Right atrium auricular region (tissue), 2 donors: ENCODE results near the gene USP44. TPM values are rescaled to one million over a fixed set of nuclear protein-coding genes. Genes with fewer than 3 reads are reported as not detected.

ENCODE experiments used
- DNase-seq: peaks from one replicate; pipeline ENCODE4 v3.0.0-alpha.2; 2019; ENCODE audit warnings: low spot score
- H3K27ac ChIP-seq, 2 donors: fragments of 200-600 bp; sonication (generic); 1 replicate in 1 of 2; 2 replicates in 1 of 2; pipeline ENCODE4 v1.5.1; 2016 to 2019
- H3K27me3 ChIP-seq, 2 donors: fragments of 200-600 bp; sonication (generic); one replicate each; pipeline versions ENCODE4 v1.5.1 to v1.6.0; 2017 to 2019
- H3K36me3 ChIP-seq: fragments of 200-600 bp; sonication (generic); one replicate; pipeline ENCODE4 v1.5.1; 2016
- H3K4me1 ChIP-seq, 2 donors: fragments of 200-600 bp; sonication (generic); one replicate each; pipeline versions ENCODE4 v1.5.1 to v1.6.0; 2017 to 2019
- H3K4me3 ChIP-seq, 2 donors: fragments of 200-600 bp; sonication (generic); 1 replicate in 1 of 2; 2 replicates in 1 of 2; pipeline ENCODE4 v1.5.1; 2017 to 2019; ENCODE audit warnings: mild to moderate bottlenecking in 1 of 2, moderate library complexity in 1 of 2
- H3K9me3 ChIP-seq, 2 donors: fragments of 200-600 bp; sonication (generic); one replicate each; pipeline ENCODE4 v1.5.1; 2019
- CTCF ChIP-seq, 2 donors: fragments of 200-600 bp; sonication (generic); IDR thresholded peaks; one replicate each; pipeline ENCODE4 v1.5.1; 2019; ENCODE audit warnings: antibody characterized with exemption in 2 of 2
- total RNA-seq, 2 donors: library from RNA; depleted of rRNA; stranded (reverse); fragments of >200 nt; gene quantifications; one replicate each; pipeline ENCODE4 v1.1.0, GENCODE V29; 2016

USP44 gene
- total RNA-seq, 2 donors from 2014 or later = 1.4 to 1.9 TPM

DNA sequence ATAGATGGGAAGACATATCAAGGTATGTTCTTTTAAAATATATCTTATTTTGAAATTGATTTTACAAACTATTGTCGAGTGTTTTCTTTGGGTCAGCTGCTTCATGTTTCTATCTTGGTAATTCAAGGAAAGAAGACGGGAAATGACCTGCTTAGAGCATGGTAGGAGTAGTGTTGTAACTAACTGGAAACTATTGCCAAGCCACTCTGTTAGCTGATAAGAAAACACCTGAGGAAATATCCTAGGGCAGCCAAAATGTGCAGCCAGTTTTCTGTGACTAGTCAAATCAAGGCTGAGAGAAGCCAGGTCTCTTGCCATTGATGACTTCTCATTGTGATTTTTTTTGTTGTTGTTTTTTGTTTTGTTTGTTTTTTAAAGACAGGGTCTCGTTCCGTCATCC lies 47.1 kb downstream of the USP44 start:
- Histone ChIP-seq H3K36me3 (peaks cover 37% of the 10 kb centered on the region), H3K9me3 (no peaks in the 10 kb centered on the region), H3K27ac (no peak overlapping the region), H3K4me1 (no peaks in the 10 kb centered on the region), H3K4me3 (no peak overlapping the region), H3K27me3 (no peaks in the 10 kb centered on the region)
- DNase-seq = no peak
- TF ChIP-seq CTCF (IDR thresholded peaks at IDR 0.05) = no peak

DNA sequence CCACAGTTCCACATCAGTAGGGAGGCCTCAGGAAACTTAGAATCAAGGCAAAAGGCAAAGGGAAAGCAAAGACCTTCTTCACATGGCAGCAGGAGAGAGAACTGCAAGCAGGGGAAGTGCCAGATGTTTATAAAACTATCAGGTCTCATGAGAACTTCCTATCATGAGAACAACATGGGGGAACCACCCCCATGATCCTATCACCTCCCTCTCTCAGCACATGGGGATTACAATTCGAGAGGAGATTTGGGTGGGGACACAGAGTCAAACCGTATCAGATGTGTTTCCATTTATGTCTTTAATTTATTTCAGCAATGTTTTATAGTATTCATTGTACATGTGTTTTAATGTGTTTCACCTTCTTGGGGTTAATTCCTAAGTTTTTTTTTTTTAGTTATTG lies 51.5 kb downstream of the USP44 start:
- H3K4me1 ChIP-seq = no peaks in the 10 kb centered on the region
- TF ChIP-seq CTCF (IDR thresholded peaks at IDR 0.05) = no peak
- peaks cover 59% of the 10 kb centered on the region for H3K36me3 ChIP-seq
- no peak overlapping the region for H3K4me3 ChIP-seq
- H3K27me3 ChIP-seq = no peaks in the 10 kb centered on the region
- H3K9me3 ChIP-seq = no peaks in the 10 kb centered on the region
- no peak for DNase-seq
- H3K27ac ChIP-seq = no peak overlapping the region

GRCh38 chr12:95498968-95499367 lies 52.3 kb downstream of the USP44 start:
- Histone ChIP-seq H3K4me3 (no peak overlapping the region), H3K27me3 (no peaks in the 10 kb centered on the region), H3K4me1 (no peaks in the 10 kb centered on the region), H3K9me3 (no peaks in the 10 kb centered on the region), H3K27ac (no peak overlapping the region), H3K36me3 (peaks cover 59% of the 10 kb centered on the region)
- DNase-seq = no peak
- TF ChIP-seq CTCF (IDR thresholded peaks at IDR 0.05) = no peak

DNA sequence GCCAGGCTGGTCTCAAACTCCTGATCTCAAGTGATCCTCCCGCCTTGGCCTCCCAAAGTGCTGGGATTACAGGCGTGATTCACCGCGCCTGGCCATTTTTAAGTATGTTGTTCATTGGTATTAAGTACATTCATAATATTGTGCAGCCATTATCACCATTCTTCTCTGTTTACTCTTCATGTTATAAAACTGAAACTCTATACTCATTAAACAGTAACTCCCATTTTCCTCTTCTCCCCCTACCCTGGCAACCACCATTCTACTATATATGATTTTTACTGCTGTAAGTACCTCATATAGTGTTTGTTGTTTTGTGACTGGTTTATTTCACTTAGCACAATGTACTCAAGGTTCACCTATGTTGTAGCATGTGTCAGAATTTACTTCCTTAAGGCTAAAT lies 54.2 kb downstream of the USP44 start:
- no peaks in the 10 kb centered on the region for H3K27me3 ChIP-seq
- no peak overlapping the region for H3K27ac ChIP-seq
- H3K4me1 ChIP-seq = no peaks in the 10 kb centered on the region
- no peak for DNase-seq
- no peak for TF ChIP-seq CTCF (IDR thresholded peaks at IDR 0.05)
- H3K36me3 ChIP-seq = peaks cover 56% of the 10 kb centered on the region
- no peak overlapping the region for H3K4me3 ChIP-seq
- H3K9me3 ChIP-seq = no peaks in the 10 kb centered on the region

GRCh38 chr12:95495433-95495832 lies 55.8 kb downstream of the USP44 start:
- no peaks in the 10 kb centered on the region for H3K9me3 ChIP-seq
- no peak for DNase-seq
- no peak for TF ChIP-seq CTCF (IDR thresholded peaks at IDR 0.05)
- no peaks in the 10 kb centered on the region for H3K4me1 ChIP-seq
- no peak overlapping the region for H3K4me3 ChIP-seq
- no peak overlapping the region for H3K27ac ChIP-seq
- H3K27me3 ChIP-seq = no peaks in the 10 kb centered on the region
- peaks cover 65% of the 10 kb centered on the region for H3K36me3 ChIP-seq

- H3K27me3 ChIP-seq = no peaks in the 10 kb centered on the region
- H3K27ac ChIP-seq = no peak overlapping the region
- DNase-seq = no peak
- TF ChIP-seq CTCF (IDR thresholded peaks at IDR 0.05) = no peak
- no peaks in the 10 kb centered on the region for H3K4me1 ChIP-seq
- no peaks in the 10 kb centered on the region for H3K9me3 ChIP-seq
- no peak overlapping the region for H3K4me3 ChIP-seq
- H3K36me3 ChIP-seq = peaks cover 70% of the 10 kb centered on the region
Measured at GRCh38 chr12:95494888-95495287, 56.4 kb downstream of the USP44 start.
